SK-N-SH (cell line): ENCODE measurements around the gene KLHL41. TPM values are rescaled to one million over a fixed set of nuclear protein-coding genes. Genes with fewer than 3 reads are reported as not detected.

Source experiments
- CTCF ChIA-PET: fragments of 300-600, 350-600 bp; formaldehyde crosslinking; extraction: SDS; loops from one replicate; lab custom pipeline; 2021; lab: Yijun Ruan, JAX
- POLR2A ChIA-PET: fragments of 350-600 bp; sonication (Branson Sonifier 250); formaldehyde crosslinking; extraction: SDS; loops from one replicate; lab custom pipeline; 2020; ENCODE audit warnings: antibody characterized with exemption, inconsistent platforms; lab: Yijun Ruan, JAX
- DNase-seq: peaks from one replicate; pipeline ENCODE4 v3.0.0; 2012
- H2AFZ ChIP-seq: fragments of 200-600 bp; sonication (generic); 2 replicates; pipeline ENCODE4 v1.8.1; 2016; ENCODE audit warnings: antibody characterized with exemption, mild to moderate bottlenecking, low read depth
- H3F3A ChIP-seq: fragments of 200-600 bp; sonication (generic); replicated peaks from 2 replicates; pipeline ENCODE3; 2016; ENCODE audit warnings: antibody characterized with exemption, mild to moderate bottlenecking; ENCODE audit not compliant: insufficient read depth
- H3K27ac ChIP-seq, 2 experiments: fragments of 200-500 bp in 1 of 2; fragments of 200-600 bp in 1 of 2; sonication (Bioruptor generic) in 1 of 2; sonication (generic), shearing (Covaris generic) in 1 of 2; 2 replicates each; pipeline versions ENCODE4 v1.5.1 to v1.6.1; 2014 to 2016; ENCODE audit warnings: low read depth in 2 of 2, inconsistent platforms in 1 of 2, low read length in 1 of 2, mild to moderate bottlenecking in 1 of 2, mixed read lengths in 1 of 2
- H3K27me3 ChIP-seq: fragments of 200-600 bp; sonication (generic), shearing (Covaris generic); 2 replicates; pipeline ENCODE4 v1.6.1; 2016; ENCODE audit warnings: mixed run types; ENCODE audit not compliant: insufficient read depth
- H3K36me3 ChIP-seq, 2 experiments: fragments of 200-500 bp in 1 of 2; fragments of 200-600 bp in 1 of 2; sonication (Bioruptor generic) in 1 of 2; sonication (generic) in 1 of 2; replicated peaks in 1 of 2; 2 replicates each; pipeline versions ENCODE3 to v1.5.1; 2014 to 2016; ENCODE audit warnings: low read length in 1 of 2, mild to moderate bottlenecking in 1 of 2; ENCODE audit not compliant: insufficient read depth in 2 of 2, control insufficient read depth in 1 of 2
- H3K4me1 ChIP-seq, 2 experiments: fragments of 200-500 bp in 1 of 2; fragments of 200-600 bp in 1 of 2; sonication (Bioruptor generic) in 1 of 2; sonication (generic), shearing (Covaris generic) in 1 of 2; 2 replicates each; pipeline versions ENCODE4 v1.5.1 to v1.6.1; 2014 to 2016; ENCODE audit warnings: low read depth in 1 of 2, low read length in 1 of 2, mixed run types in 1 of 2; ENCODE audit not compliant: insufficient read depth in 2 of 2, control insufficient read depth in 1 of 2
- H3K4me2 ChIP-seq: fragments of 200-600 bp; sonication (generic), shearing (Covaris generic); 2 replicates; pipeline ENCODE4 v1.6.1; 2017; ENCODE audit warnings: mixed run types
- H3K4me3 ChIP-seq, 2 experiments: fragments of 200-500 bp in 1 of 2; fragments of 200-600 bp in 1 of 2; sonication (Bioruptor generic) in 1 of 2; sonication (generic), shearing (Covaris generic) in 1 of 2; 2 replicates each; pipeline versions ENCODE4 v1.5.1 to v1.8.1; 2014 to 2016; ENCODE audit warnings: low read depth in 2 of 2, inconsistent platforms in 1 of 2, low read length in 1 of 2, mild to moderate bottlenecking in 1 of 2, mixed read lengths in 1 of 2, moderate library complexity in 1 of 2
- H3K79me2 ChIP-seq: fragments of 200-600 bp; sonication (generic); 2 replicates; pipeline ENCODE4 v1.8.1; 2017; ENCODE audit warnings: mild to moderate bottlenecking; ENCODE audit not compliant: insufficient read depth
- H3K9ac ChIP-seq: fragments of 200-600 bp; sonication (generic); 2 replicates; pipeline ENCODE4 v1.6.1; 2017; ENCODE audit warnings: mixed run types
- H3K9me2 ChIP-seq: fragments of 200-600 bp; sonication (generic); 2 replicates; pipeline ENCODE4 v1.6.1; 2017; ENCODE audit warnings: mixed run types
- H3K9me3 ChIP-seq: fragments of 200-600 bp; sonication (generic); 2 replicates; pipeline ENCODE4 v1.6.1; 2017; ENCODE audit warnings: mixed run types, mild to moderate bottlenecking, moderate library complexity
- H4K20me1 ChIP-seq: fragments of 200-600 bp; sonication (generic); 2 replicates; pipeline ENCODE4 v1.6.1; 2017; ENCODE audit warnings: mild to moderate bottlenecking, mixed run types; ENCODE audit not compliant: insufficient read depth
- ELF1 ChIP-seq: IDR thresholded peaks from 2 replicates; pipeline ENCODE4 v1.4.0; 2012
- EZH2phosphoT487 ChIP-seq: fragments of 200-600 bp; sonication (generic); IDR thresholded peaks from 2 replicates; pipeline ENCODE4 v1.6.1; 2017; ENCODE audit warnings: low read depth, mixed run types, mild to moderate bottlenecking, antibody characterized with exemption, moderate library complexity, borderline replicate concordance
- FOXJ3 ChIP-seq: sonication (generic); formaldehyde crosslinking; IDR thresholded peaks from 2 replicates; pipeline ENCODE4 v1.5.1; 2020; ENCODE audit warnings: mild to moderate bottlenecking, missing genetic modification reagents
- FOXM1 ChIP-seq: IDR thresholded peaks from 2 replicates; pipeline ENCODE4 v1.4.0; 2012; ENCODE audit warnings: low read depth, mild to moderate bottlenecking
- GABPA ChIP-seq: IDR thresholded peaks from 2 replicates; pipeline ENCODE4 v1.4.0; 2012; ENCODE audit warnings: low read depth, mild to moderate bottlenecking
- GATA2 ChIP-seq: sonication (generic); formaldehyde crosslinking; IDR thresholded peaks from 2 replicates; pipeline ENCODE4 v1.5.0; 2020; ENCODE audit warnings: mild to moderate bottlenecking, missing genetic modification reagents
- IRF3 ChIP-seq: fragments of 150-350 bp; IDR thresholded peaks from 2 replicates; pipeline ENCODE4 v1.6.1; 2016; ENCODE audit warnings: mild to moderate bottlenecking, low read depth, low read length
- JUND ChIP-seq: IDR thresholded peaks from 2 replicates; pipeline ENCODE4 v1.4.0; 2012
- MEF2A ChIP-seq: IDR thresholded peaks from 2 replicates; pipeline ENCODE4 v1.4.0; 2012; ENCODE audit warnings: low read depth, borderline replicate concordance
- MXI1 ChIP-seq: IDR thresholded peaks from 2 replicates; pipeline ENCODE4 v1.6.1; 2012; ENCODE audit warnings: mild to moderate bottlenecking, low read depth, low read length, improper control_type of control experiment
- NFIC ChIP-seq: IDR thresholded peaks from 2 replicates; pipeline ENCODE4 v1.4.0; 2012; ENCODE audit warnings: borderline replicate concordance
- NRF1 ChIP-seq: IDR thresholded peaks from 2 replicates; pipeline ENCODE4 v1.6.1; 2012; ENCODE audit warnings: low read depth, mild to moderate bottlenecking, low read length
- POLR2AphosphoS5 ChIP-seq: IDR thresholded peaks from 2 replicates; pipeline ENCODE4 v1.6.1; 2012; ENCODE audit warnings: low read depth, low read length
- RAD21 ChIP-seq: IDR thresholded peaks from 2 replicates; pipeline ENCODE4 v1.6.1; 2012; ENCODE audit warnings: mild to moderate bottlenecking, low read length
- RCOR1 ChIP-seq: fragments of 150-350 bp; IDR thresholded peaks from 2 replicates; pipeline ENCODE4 v1.6.1; 2017; ENCODE audit warnings: antibody characterized with exemption, low read length
- REST ChIP-seq: IDR thresholded peaks from 2 replicates; pipeline ENCODE4 v1.6.1; 2012; ENCODE audit warnings: mild to moderate bottlenecking, low read depth, low read length, moderate library complexity
- RFX5 ChIP-seq: IDR thresholded peaks from 2 replicates; pipeline ENCODE4 v1.6.1; 2012; ENCODE audit warnings: mild to moderate bottlenecking, improper control_type of control experiment, low read length
- RXRA ChIP-seq: IDR thresholded peaks from 2 replicates; pipeline ENCODE4 v1.4.0; 2012; ENCODE audit warnings: low read depth, mild to moderate bottlenecking, borderline replicate concordance
- SIN3A ChIP-seq: IDR thresholded peaks from 2 replicates; pipeline ENCODE4 v1.6.1; 2012; ENCODE audit warnings: low read depth, mild to moderate bottlenecking, low read length, moderate library complexity, borderline replicate concordance
- SMC3 ChIP-seq: IDR thresholded peaks from 2 replicates; pipeline ENCODE4 v1.6.1; 2012; ENCODE audit warnings: low read depth, low read length, improper control_type of control experiment
- TAF1 ChIP-seq: IDR thresholded peaks from 2 replicates; pipeline ENCODE4 v1.6.1; 2012; ENCODE audit warnings: low read depth, mild to moderate bottlenecking, low read length, moderate library complexity, borderline replicate concordance
- TCF12 ChIP-seq: IDR thresholded peaks from 2 replicates; pipeline ENCODE4 v1.4.0; 2012
- TEAD4 ChIP-seq: IDR thresholded peaks from 2 replicates; pipeline ENCODE4 v1.4.0; 2012; ENCODE audit warnings: mild to moderate bottlenecking, borderline replicate concordance; ENCODE audit not compliant: insufficient read depth
- USF1 ChIP-seq: IDR thresholded peaks from 2 replicates; pipeline ENCODE4 v1.4.0; 2012; ENCODE audit warnings: low read depth, borderline replicate concordance
- USF2 ChIP-seq: fragments of 150-350 bp; IDR thresholded peaks from 2 replicates; pipeline ENCODE4 v1.6.1; 2017; ENCODE audit warnings: antibody characterized with exemption, low read length, low read depth, borderline replicate concordance
- YY1 ChIP-seq: IDR thresholded peaks from 2 replicates; pipeline ENCODE4 v1.4.0; 2012; ENCODE audit warnings: low read depth, mild to moderate bottlenecking
- WGBS: methylation state at CpG from one replicate; pipeline ENCODE4 v1.1.6; 2017; ENCODE audit warnings: low lambda C conversion rate; 5-methylcytosine and 5-hydroxymethylcytosine counted together
- polyA plus RNA-seq, 3 experiments: library from polyadenylated mRNA; depleted of rRNA; stranded (reverse); fragments of >200 nt; gene quantifications; 2 replicates each; pipeline ENCODE4 v1.2.3, GENCODE V29; 2012
- TF ChIP-seq, protein P1 (sequence below): IDR thresholded peaks from 2 replicates; pipeline ENCODE4 v1.4.0; 2012; ENCODE audit warnings: low read depth

KLHL41 gene
- polyA plus RNA-seq, 1 of the 3 experiments (the other 2 are of a cell fraction), result 0.26 TPM

DNA sequence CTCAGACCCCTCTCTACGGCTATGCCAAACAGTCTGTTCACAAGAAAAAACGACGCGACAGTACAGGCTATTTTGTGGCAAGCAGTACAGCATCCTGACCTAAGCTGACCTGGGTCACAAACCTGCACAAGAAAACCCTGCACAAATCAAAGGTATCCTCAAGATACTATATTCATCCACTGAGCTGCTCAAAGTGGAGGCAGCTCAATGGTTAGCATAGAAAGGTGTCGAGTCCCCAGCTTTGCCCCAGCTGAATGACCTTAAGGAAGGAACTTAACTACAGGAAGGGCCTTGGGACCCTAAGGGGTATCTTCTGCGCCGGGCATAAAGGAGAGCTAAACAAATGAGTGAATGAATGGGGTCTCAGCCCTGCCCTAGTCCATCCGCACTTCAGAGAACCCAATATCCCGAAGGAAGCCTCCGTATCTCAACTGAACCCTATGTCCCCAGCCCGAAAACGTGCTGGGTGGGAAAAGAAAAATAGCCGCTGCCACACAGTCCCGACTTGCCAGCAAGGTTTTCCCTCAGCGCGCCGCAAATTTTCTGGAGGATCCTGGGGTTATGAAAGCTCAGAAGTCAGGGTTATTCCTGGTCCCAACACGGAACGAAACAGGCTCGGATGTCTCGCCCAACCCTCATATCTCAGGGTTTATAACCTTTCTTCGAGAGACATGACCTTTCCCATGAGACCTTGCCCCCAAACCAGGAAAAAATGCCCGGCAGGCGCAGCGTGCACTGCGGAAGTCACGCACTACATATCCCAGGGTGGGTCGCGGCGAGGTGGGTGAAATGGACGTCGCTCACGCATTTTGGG is 63.9 kb downstream of the KLHL41 start, which contains the start of gene FASTKD1:
TSS of gene FASTKD1 (minus strand) at position 706 of the 814 bp plus-strand sequence. CDS start 1,836 bp downstream, outside the sequence.
- WGBS, result 1% methylated on average over 33 of the region's 33 CpGs
- ChIA-PET POLR2A (interaction anchor here (1.0 kb wide), 1 partner anchor 11 kb away, joined by 4 read pairs; the partner anchor contains the start of gene PPIG), CTCF (interaction anchor here (1.0 kb wide), 1 partner anchor 194 kb away, joined by 3 read pairs; no protein-coding TSS in a partner anchor)
- Histone ChIP-seq H3K4me1 (peaks cover 0 to 2% of the 10 kb centered on the region in 2 experiments; a peak in 1 of 4 replicates), H3F3A (peaks cover 4% of the 10 kb centered on the region), H3K9me2 (no peaks in the 10 kb centered on the region), H3K79me2 (peaks cover 42% of the 10 kb centered on the region), H3K9me3 (no peaks in the 10 kb centered on the region), H3K27ac (peak within 1 kb of the TSS; percentile 50 to 78; a peak in 3 of 4 replicates), H3K4me2 (peak within 1 kb of the TSS; percentile 91), H3K4me3 (peak within 1 kb of the TSS; percentile 86 to 87), H3K9ac (peak within 1 kb of the TSS; percentile 68), H4K20me1 (no peaks in the 10 kb centered on the region), H2AFZ (peak within 1 kb of the TSS; percentile 90), H3K27me3 (no peaks in the 10 kb centered on the region), H3K36me3 (peaks cover 0 to 4% of the 10 kb centered on the region in 2 experiments)
- peak; percentile 93 for DNase-seq
- TF ChIP-seq TAF1, result peak; percentile 64
- no peak for TF ChIP-seq NFIC
- TF ChIP-seq RXRA, result no peak
- peak; percentile 95 for TF ChIP-seq ELF1
- 0 out of 2 replicates have a peak, but pooled peaks have one; percentile 25 for TF ChIP-seq RFX5
- no peak for TF ChIP-seq TEAD4
- TF ChIP-seq RCOR1, result 0 out of 2 replicates have a peak, but pooled peaks have one; percentile 13
- no peak for TF ChIP-seq IRF3
- no peak for TF ChIP-seq USF1
- TF ChIP-seq GATA2 (CRISPR knock-in tag), result no peak
- TF ChIP-seq NRF1, result peak; percentile 60
- TF ChIP-seq MEF2A, result no peak
- TF ChIP-seq MXI1, result peak; percentile 96
- TF ChIP-seq JUND, result no peak
- no peak for TF ChIP-seq FOXJ3
- no peak for TF ChIP-seq EZH2phosphoT487
- no peak for TF ChIP-seq SMC3
- TF ChIP-seq TCF12, result no peak
- peak; percentile 86 for TF ChIP-seq YY1
- no peak for TF ChIP-seq USF2
- peak; percentile 74 for TF ChIP-seq POLR2AphosphoS5
- peak; percentile 86; the same call in 1 of the 2 replicates for TF ChIP-seq SIN3A
- TF ChIP-seq, protein P1, sequence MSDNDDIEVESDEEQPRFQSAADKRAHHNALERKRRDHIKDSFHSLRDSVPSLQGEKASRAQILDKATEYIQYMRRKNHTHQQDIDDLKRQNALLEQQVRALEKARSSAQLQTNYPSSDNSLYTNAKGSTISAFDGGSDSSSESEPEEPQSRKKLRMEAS, result peak; percentile 88; the same call in 1 of the 2 replicates
- TF ChIP-seq GABPA, result peak; percentile 51
- no peak for TF ChIP-seq REST
- no peak for TF ChIP-seq FOXM1
- no peak for TF ChIP-seq RAD21
